GM19025 (cell line): ENCODE data around the gene PRKAR1B.

Experiments
- ATAC-seq: cut with Tn5 transposase; IDR thresholded peaks from one replicate; pipeline ENCODE4 v1.9.1; 2021; ENCODE audit warnings: mild to moderate bottlenecking, low read depth, moderate library complexity; ENCODE audit not compliant: unreplicated experiment

The PRKAR1B gene

GRCh38 chr7:698515-699475 lies 28.3 kb downstream of the PRKAR1B start:
- ATAC-seq, result no peak

DNA sequence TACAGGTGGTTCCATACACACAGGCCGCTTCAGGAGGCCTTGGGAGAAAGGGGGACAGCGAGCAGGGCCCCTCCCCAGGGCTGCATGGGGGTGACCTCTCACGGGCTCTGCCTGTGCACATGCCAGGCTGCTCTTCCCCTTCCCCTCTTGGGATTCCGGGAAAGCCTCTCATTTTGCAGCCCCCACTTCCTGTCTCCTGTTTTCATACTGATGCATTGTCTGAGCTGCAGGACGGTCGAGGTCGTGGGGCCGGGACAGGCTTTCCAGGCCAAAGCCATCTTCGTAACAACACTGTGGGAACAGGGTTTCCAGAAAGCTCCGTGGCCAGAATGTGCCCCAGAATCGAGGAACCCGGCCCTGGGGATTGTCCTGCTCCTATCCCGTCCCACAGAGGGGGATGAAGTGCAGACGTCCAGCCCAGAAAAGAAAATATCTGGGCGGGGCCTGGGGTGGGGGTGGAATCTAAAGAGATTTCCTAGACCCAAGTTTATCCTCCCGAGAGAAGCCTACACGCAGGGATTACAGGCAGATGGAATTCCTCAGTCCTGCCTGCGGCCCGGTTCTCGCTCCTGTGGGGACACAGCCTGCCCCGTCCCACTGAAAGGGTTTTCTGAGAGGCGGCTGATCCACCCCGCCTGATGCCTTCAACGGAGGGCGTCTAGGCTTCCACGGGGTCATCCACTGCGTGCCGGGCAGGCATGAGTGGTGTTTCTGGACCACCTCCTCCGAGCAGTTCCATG lies 30.1 kb downstream of the PRKAR1B start:
- ATAC-seq, result no peak

- ATAC-seq, result no peak
Observed at GRCh38 chr7:696426-696811, 30.7 kb downstream of the PRKAR1B start.

DNA sequence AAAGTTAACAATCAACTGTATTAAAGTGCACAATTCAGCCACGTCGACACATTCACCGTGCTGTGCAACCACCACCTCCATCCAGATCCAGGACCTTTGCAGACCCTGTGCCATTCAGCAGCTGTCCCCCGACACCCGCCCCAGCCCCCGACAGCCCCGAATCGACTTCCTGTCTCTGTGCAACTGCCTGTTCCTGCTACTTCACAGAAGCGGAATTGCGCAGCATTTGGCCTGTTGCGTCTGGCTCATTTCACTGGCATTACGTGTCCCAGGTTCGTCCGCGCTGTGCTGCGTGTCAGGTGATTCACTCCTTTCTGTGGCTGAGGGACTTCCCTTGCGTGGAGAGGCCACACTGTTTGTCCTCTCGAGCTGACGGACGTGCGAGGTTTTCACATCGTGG lies 33.8 kb downstream of the PRKAR1B start:
- ATAC-seq, result no peak

GRCh38 chr7:691361-692045 lies 35.6 kb downstream of the PRKAR1B start:
- no peak for ATAC-seq

GRCh38 chr7:690478-691360 lies 36.4 kb downstream of the PRKAR1B start:
- ATAC-seq, result no peak

GRCh38 chr7:685540-685939 lies 41.5 kb downstream of the PRKAR1B start:
- no peak for ATAC-seq

DNA sequence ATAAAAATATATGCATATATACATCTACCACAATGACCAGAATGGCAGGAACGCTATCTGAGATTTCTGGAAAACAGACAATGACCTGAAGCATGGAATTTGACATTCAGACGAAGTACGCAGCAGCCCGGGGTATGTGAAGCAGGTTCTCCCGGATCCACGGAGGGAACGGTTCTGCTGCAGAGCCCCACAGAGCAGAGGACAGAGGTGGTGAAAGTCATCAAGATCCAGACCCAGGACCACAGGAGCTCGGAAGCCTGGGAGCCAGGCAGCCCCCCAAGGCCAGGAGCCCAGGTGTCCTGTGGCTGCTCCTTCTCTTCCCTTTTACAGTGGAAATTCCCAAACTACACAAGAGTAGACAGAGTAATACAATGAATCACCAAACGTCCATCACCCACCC lies 42.7 kb downstream of the PRKAR1B start:
- ATAC-seq, result no peak

DNA sequence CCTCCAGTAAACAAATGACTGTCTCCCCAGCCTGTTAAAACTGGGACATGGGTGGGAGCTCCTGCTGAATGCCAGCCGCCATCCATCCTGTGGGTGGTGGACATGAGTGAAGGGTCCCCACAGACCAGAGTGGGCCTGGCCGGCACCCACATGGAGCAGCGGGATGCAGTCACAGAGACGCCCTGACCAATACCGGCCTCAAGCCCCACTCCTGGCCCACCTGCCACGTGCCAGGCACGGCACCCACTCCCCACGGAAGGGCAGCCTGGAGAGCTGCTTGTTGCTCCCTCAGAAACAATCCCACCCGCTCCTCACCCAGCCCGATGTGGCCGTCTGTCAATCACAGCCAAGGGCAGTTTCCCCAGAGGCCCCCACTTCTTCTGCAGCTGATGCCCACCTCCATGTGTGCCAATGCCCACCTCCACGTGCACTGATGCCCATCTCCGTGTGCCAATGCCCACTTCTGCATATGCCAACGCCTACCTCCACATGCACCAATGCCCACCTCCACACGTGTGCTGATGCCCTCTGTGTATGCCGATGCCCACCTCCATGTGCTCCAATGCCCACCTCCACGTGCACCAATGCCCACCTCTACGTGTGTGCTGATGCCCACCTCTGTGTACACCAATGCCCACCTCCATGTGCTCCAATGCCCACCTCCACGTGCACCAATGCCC lies 43.4 kb downstream of the PRKAR1B start:
- no peak for ATAC-seq

DNA sequence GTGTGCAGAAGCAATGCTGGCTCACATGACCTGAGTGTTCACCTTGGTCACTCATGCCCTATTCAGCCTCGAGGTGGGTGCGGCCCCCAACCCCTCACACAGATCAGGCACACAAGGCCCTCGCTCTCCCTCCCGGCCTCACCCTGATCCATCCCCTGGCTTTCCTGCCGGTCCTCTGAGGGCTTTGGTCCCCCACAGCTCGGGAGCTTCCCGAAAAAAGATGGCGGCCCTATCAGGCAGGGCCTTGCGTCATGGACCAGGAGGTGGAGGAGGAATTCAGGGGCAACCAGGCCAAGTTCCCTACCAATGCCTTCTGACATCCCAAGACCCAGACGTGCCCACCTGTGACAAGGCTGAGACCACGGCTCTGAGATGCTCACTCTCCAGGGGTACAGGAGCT lies 44.3 kb downstream of the PRKAR1B start:
- no peak for ATAC-seq

GRCh38 chr7:681551-682307 lies 45.4 kb downstream of the PRKAR1B start:
- ATAC-seq, result no peak

- ATAC-seq, result no peak
Observed at GRCh38 chr7:680411-681127, 46.5 kb downstream of the PRKAR1B start.

DNA sequence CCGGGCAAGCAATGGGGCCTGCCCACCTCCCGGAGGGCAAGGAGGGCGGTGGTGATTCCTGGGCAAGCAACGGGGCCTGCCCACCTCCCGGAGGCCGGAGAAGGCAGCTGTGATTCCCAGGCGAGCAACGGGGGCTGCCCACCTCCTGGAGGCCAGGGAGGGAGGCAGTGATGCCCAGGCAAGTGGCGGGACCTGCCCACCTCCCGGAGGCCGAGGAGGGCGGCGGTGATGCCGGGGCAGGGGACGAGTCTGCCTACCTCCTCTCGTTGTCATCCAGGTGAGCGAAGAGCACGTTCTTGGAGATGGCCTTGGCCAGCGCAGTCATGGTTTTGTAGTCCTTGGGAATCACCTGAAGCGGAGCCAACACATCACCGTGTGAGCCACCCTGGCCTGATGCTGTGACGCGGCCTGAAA lies 50.1 kb downstream of the PRKAR1B start:
- ATAC-seq, result no peak

DNA sequence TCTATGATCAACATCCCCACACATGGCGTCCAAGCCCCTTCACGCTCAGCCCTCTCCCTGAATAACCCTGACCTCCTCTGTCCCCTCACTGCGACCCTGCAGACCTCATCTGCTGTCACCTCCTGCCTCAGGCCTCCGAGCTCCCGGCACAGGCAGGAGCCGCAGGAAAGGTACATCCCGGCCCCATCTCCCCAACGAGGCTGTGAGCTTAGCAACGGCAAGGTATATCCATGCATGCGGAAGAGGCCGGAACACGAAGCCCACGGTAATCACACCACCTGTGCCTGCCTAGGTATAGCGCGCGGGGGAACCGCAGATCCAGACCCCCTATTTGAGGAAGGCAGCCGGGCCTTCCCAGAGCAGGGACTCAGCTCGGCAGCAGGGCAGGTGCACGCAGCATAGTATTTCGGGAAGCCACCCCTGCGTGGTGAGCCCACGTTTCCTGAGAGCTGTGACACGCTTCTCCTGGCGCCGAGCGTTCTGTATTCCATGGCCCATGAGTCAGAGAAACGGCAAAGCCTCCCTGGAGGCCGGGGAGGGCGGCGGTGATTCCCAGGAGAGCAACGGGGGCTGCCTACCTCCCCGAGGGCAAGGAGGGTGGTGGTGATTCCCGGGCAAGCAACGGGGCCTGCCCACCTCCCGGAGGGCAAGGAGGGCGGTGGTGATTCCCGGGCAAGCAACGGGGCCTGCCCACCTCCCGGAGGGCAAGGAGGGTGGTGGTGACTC lies 50.7 kb downstream of the PRKAR1B start:
- no peak for ATAC-seq

GRCh38 chr7:674454-675410 lies 52.3 kb downstream of the PRKAR1B start:
- ATAC-seq, result no peak

DNA sequence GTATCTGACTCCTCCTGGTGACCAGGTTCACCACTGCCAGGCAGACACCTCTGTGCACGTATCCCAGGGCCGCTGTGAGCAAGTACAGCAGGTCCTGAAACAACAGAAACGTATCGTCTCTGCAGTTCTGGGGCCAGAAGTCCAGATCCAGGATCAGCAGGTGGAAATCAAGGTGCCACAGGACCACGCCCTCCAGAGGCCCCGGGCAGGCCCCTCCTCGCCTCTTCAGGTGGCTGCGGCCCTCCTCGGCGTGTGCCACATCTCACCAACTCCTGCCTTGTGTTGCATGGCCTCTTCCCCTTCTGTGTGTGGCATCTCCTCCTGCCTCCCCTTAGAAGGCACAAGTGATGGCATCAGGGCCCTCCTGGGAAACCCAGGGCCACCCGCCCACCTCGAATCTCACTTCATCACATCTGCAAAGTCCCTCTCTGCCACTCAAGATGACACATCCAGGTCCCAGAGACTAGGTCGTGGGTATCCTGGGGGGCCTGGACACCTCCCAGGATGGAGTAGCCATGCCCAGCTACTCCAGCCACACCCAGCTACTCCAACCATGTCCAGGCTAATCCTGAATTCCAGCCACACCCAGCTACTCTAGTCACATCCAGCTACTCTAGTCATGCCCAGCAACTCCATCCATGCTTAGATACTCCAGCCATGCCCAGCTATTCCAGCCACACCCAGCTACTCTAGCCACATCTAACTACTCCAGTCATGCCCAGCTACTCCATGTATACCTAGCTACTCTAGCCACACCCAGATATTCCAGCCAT lies 53.2 kb downstream of the PRKAR1B start:
- no peak for ATAC-seq
